WTC11 (cell line): Measurements from ENCODE around the gene BRAF. TPM values are rescaled to one million over a fixed set of nuclear protein-coding genes. Genes with fewer than 3 reads are reported as not detected.

ENCODE experiments used
- ATAC-seq: fragments of 200-7000 bp; cut with Tn5 transposase; 2 replicates; pipeline ENCODE4 v1.10.0; 2021; ENCODE audit warnings: mild to moderate bottlenecking, moderate library complexity
- CTCF ChIA-PET: fragments of 300-600 bp; sonication (Branson Sonifier 250); formaldehyde crosslinking; loops from one replicate; lab custom pipeline; 2021; ENCODE audit warnings: antibody characterized with exemption; lab: Charles Lee
- POLR2A ChIA-PET: fragments of 350-600 bp; sonication (Branson Sonifier 250); formaldehyde crosslinking; loops from one replicate; lab custom pipeline; 2021; ENCODE audit warnings: antibody characterized with exemption; lab: Charles Lee
- DNase-seq: peaks from one replicate; pipeline ENCODE4 v3.0.0; 2021; ENCODE audit warnings: low spot score
- H3K27ac Mint-ChIP-seq: 2 replicates; pipeline ENCODE4 v1.8.0; 2021; ENCODE audit warnings: mixed read lengths
- H3K27me3 Mint-ChIP-seq: 2 replicates; pipeline ENCODE4 v1.8.0; 2021; ENCODE audit warnings: low read depth, mild to moderate bottlenecking, moderate library complexity, mixed read lengths
- H3K36me3 Mint-ChIP-seq: 2 replicates; pipeline ENCODE4 v1.8.0; 2021; ENCODE audit warnings: mixed read lengths
- H3K4me1 Mint-ChIP-seq: 2 replicates; pipeline ENCODE4 v1.8.0; 2022; ENCODE audit warnings: mixed read lengths
- H3K4me3 Mint-ChIP-seq: 2 replicates; pipeline ENCODE4 v1.8.0; 2021; ENCODE audit warnings: mild to moderate bottlenecking, moderate library complexity, mixed read lengths
- H3K9me3 Mint-ChIP-seq: 2 replicates; pipeline ENCODE4 v1.8.0; 2021; ENCODE audit warnings: mixed read lengths
- ATF3 ChIP-seq: sonication (generic); formaldehyde crosslinking; conservative IDR thresholded peaks from 2 replicates; pipeline ENCODE4 v1.8.1; 2022; ENCODE audit warnings: mild to moderate bottlenecking, missing genetic modification reagents
- FOXP1 ChIP-seq: sonication (generic); formaldehyde crosslinking; IDR thresholded peaks from 2 replicates; pipeline ENCODE4 v1.8.0; 2022; ENCODE audit warnings: missing genetic modification reagents, mild to moderate bottlenecking, moderate library complexity, borderline replicate concordance
- NFYB ChIP-seq: sonication (generic); formaldehyde crosslinking; conservative IDR thresholded peaks from 2 replicates; pipeline ENCODE4 v1.8.0; 2022; ENCODE audit warnings: low read depth, missing genetic modification reagents
- PRRX2 ChIP-seq: fragments of 250-450 bp; sonication (Bioruptor Pico); IDR thresholded peaks from 2 replicates; pipeline ENCODE4 v1.8.0; 2021; ENCODE audit warnings: mild to moderate bottlenecking
- RELA ChIP-seq: sonication (generic); formaldehyde crosslinking; IDR thresholded peaks from 2 replicates; pipeline ENCODE4 v1.8.1; 2022; ENCODE audit warnings: missing genetic modification reagents, mild to moderate bottlenecking, borderline replicate concordance
- SMAD4 ChIP-seq: sonication (generic); formaldehyde crosslinking; IDR thresholded peaks from 2 replicates; pipeline ENCODE4 v1.8.0; 2022; ENCODE audit warnings: mild to moderate bottlenecking, missing genetic modification reagents
- TCF7 ChIP-seq: sonication (generic); formaldehyde crosslinking; IDR thresholded peaks from 2 replicates; pipeline ENCODE4 v1.8.0; 2022; ENCODE audit warnings: mild to moderate bottlenecking, low read depth, missing genetic modification reagents, moderate library complexity
- USF1 ChIP-seq: sonication (generic); formaldehyde crosslinking; IDR thresholded peaks from 2 replicates; pipeline ENCODE4 v1.8.0; 2022; ENCODE audit warnings: mild to moderate bottlenecking, missing genetic modification reagents
- ZNF121 ChIP-seq: sonication (generic); formaldehyde crosslinking; IDR thresholded peaks from 2 replicates; pipeline ENCODE4 v1.8.0; 2023; ENCODE audit warnings: missing genetic modification reagents
- ZNF263 ChIP-seq: sonication (generic); formaldehyde crosslinking; IDR thresholded peaks from 2 replicates; pipeline ENCODE4 v1.8.1; 2022; ENCODE audit warnings: low read depth, mild to moderate bottlenecking, moderate library complexity, missing genetic modification reagents
- ZNF281 ChIP-seq: sonication (generic); formaldehyde crosslinking; IDR thresholded peaks from 2 replicates; pipeline ENCODE4 v1.8.0; 2023; ENCODE audit warnings: mild to moderate bottlenecking, missing genetic modification reagents
- ZNF532 ChIP-seq: fragments of 250-450 bp; sonication (Bioruptor Pico); IDR thresholded peaks from 2 replicates; pipeline ENCODE4 v1.9.0; 2021; ENCODE audit warnings: mild to moderate bottlenecking, borderline replicate concordance
- total RNA-seq: library from RNA; stranded (reverse); gene quantifications from 3 replicates; pipeline ENCODE4 v1.2.3, GENCODE V29; 2021
- TF ChIP-seq, protein P1 (sequence below): sonication (generic); formaldehyde crosslinking; IDR thresholded peaks from 2 replicates; pipeline ENCODE4 v1.8.1; 2022; ENCODE audit warnings: low read depth, mild to moderate bottlenecking, moderate library complexity, missing genetic modification reagents, borderline replicate concordance
- TF ChIP-seq, protein P2 (sequence below): sonication (generic); formaldehyde crosslinking; IDR thresholded peaks from 2 replicates; pipeline ENCODE4 v1.8.1; 2023; ENCODE audit warnings: mild to moderate bottlenecking, missing genetic modification reagents, moderate library complexity
- TF ChIP-seq, protein P3 (sequence below): sonication (generic); formaldehyde crosslinking; IDR thresholded peaks from 2 replicates; pipeline ENCODE4 v1.8.1; 2022; ENCODE audit warnings: mild to moderate bottlenecking, missing genetic modification reagents, moderate library complexity, borderline replicate concordance

Gene BRAF
- total RNA-seq, 1 experiment from 2014 or later, result 29.2 TPM

GRCh38 chr7:140778568-140778967 is 146.2 kb downstream of the BRAF start (continued):
- TF ChIP-seq ZNF532 (CRISPR knock-in tag) (no peak), ZNF121 (no peak), TCF7 (no peak), SMAD4 (no peak), FOXP1 (CRISPR knock-in tag) (no peak), ZNF263 (CRISPR knock-in tag) (no peak), NFYB (no peak), RELA (CRISPR knock-in tag) (no peak)
- TF ChIP-seq, protein P1, sequence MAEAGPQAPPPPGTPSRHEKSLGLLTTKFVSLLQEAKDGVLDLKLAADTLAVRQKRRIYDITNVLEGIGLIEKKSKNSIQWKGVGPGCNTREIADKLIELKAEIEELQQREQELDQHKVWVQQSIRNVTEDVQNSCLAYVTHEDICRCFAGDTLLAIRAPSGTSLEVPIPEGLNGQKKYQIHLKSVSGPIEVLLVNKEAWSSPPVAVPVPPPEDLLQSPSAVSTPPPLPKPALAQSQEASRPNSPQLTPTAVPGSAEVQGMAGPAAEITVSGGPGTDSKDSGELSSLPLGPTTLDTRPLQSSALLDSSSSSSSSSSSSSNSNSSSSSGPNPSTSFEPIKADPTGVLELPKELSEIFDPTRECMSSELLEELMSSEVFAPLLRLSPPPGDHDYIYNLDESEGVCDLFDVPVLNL (CRISPR knock-in tag), result no peak
- TF ChIP-seq, protein P2, sequence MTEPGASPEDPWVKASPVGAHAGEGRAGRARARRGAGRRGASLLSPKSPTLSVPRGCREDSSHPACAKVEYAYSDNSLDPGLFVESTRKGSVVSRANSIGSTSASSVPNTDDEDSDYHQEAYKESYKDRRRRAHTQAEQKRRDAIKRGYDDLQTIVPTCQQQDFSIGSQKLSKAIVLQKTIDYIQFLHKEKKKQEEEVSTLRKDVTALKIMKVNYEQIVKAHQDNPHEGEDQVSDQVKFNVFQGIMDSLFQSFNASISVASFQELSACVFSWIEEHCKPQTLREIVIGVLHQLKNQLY, result no peak
- TF ChIP-seq, all 79 proteins: peak for 0

DNA sequence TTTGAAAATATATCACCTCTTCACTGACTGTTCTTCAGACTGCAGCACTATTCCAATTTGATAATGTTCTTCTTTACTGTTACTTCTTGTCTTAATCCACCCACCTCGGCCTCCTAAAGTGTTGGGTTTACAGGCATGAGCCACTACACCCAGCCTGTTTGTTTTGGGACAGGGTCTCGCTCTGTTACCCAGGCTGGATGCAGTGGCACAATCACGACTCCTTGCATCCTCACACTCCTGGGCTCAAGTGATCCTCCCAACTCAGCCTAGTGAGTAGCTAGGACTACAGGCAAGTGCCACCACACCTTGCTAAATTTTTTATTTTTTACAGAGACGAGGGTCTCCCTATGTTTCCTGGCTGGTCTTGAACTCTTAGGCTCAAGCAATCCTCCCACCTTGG is 150.4 kb downstream of the BRAF start:
- no peak overlapping the region for H3K4me3 Mint-ChIP-seq
- H3K9me3 Mint-ChIP-seq, result no peaks in the 10 kb centered on the region
- ChIA-PET POLR2A (no interaction called here), CTCF (no interaction called here)
- no peaks in the 10 kb centered on the region for H3K27me3 Mint-ChIP-seq
- DNase-seq, result no peak
- H3K4me1 Mint-ChIP-seq, result no peaks in the 10 kb centered on the region
- ATAC-seq, result no peak
- H3K36me3 Mint-ChIP-seq, result peaks cover 3% of the 10 kb centered on the region
- TF ChIP-seq, protein P3, sequence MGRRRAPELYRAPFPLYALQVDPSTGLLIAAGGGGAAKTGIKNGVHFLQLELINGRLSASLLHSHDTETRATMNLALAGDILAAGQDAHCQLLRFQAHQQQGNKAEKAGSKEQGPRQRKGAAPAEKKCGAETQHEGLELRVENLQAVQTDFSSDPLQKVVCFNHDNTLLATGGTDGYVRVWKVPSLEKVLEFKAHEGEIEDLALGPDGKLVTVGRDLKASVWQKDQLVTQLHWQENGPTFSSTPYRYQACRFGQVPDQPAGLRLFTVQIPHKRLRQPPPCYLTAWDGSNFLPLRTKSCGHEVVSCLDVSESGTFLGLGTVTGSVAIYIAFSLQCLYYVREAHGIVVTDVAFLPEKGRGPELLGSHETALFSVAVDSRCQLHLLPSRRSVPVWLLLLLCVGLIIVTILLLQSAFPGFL (CRISPR knock-in tag), result no peak
- no peak for TF ChIP-seq USF1 (CRISPR knock-in tag)
- TF ChIP-seq ATF3 (CRISPR knock-in tag), result no peak
- TF ChIP-seq PRRX2 (CRISPR knock-in tag), result no peak
- TF ChIP-seq ZNF281 (CRISPR knock-in tag), result no peak
- TF ChIP-seq ZNF121, result no peak
- no peak overlapping the region for H3K27ac Mint-ChIP-seq
